Thyroid gland (tissue), 4 donors: ENCODE measurements around the gene SLC9B1. TPM values are rescaled to one million over a fixed set of nuclear protein-coding genes. Genes with fewer than 3 reads are reported as not detected.
A peak's percentile ranks its signal among the peaks of the same experiment; 100 is the strongest.

ENCODE experiments used
- DNase-seq, 2 donors: peaks; one replicate each; pipeline ENCODE4 v3.0.0-alpha.2; 2019
- H3K27ac ChIP-seq, 3 donors: fragments of 200-600 bp; sonication (generic); 1 replicate in 2 of 3; 2 replicates in 1 of 3; pipeline ENCODE4 v1.5.1; 2016 to 2019; ENCODE audit warnings: mild to moderate bottlenecking in 1 of 3, moderate library complexity in 1 of 3
- H3K27me3 ChIP-seq: fragments of 200-600 bp; sonication (generic); one replicate; pipeline ENCODE4 v1.5.1; 2019
- H3K36me3 ChIP-seq, 2 donors: fragments of 200-600 bp; sonication (generic); one replicate each; pipeline ENCODE4 v1.5.1; 2016 to 2019
- H3K4me1 ChIP-seq, 2 donors: fragments of 200-600 bp; sonication (generic); one replicate each; pipeline ENCODE4 v1.5.1; 2017 to 2019
- H3K4me3 ChIP-seq, 3 donors: fragments of 200-600 bp; sonication (generic); replicated peaks in 1 of 3; 1 replicate in 2 of 3; 2 replicates in 1 of 3; pipeline ENCODE4 v1.5.1; 2016; ENCODE audit warnings: mild to moderate bottlenecking in 1 of 3
- H3K9me3 ChIP-seq: fragments of 200-600 bp; sonication (generic); one replicate; pipeline ENCODE4 v1.5.1; 2017
- CTCF ChIP-seq, 6 experiments: fragments of 200-600 bp in 3 of 6; fragments of 450-650 bp in 3 of 6; sonication (generic) in 3 of 6; IDR thresholded peaks; one replicate each; pipeline ENCODE4 v1.5.1; 2016 to 2019; ENCODE audit warnings: antibody characterized with exemption in 6 of 6, mild to moderate bottlenecking in 2 of 6, inconsistent platforms in 1 of 6, moderate library complexity in 1 of 6
- POLR2A ChIP-seq, 2 donors: fragments of 450-650 bp; IDR thresholded peaks; one replicate each; pipeline ENCODE4 v1.6.1; 2017; ENCODE audit warnings: antibody characterized with exemption in 2 of 2, mild to moderate bottlenecking in 2 of 2, moderate library complexity in 1 of 2
- WGBS, 2 donors: methylation state at CpG; one replicate each; pipeline ENCODE4 v1.1.5; 2017; 5-methylcytosine and 5-hydroxymethylcytosine counted together
- intact Hi-C: fragments of 100-400 bp; cut with DNase I; formaldehyde crosslinking; loops from one replicate; pipeline ENCODE4 v1.15.1; 2023
- total RNA-seq, 4 donors: library from RNA; depleted of rRNA; stranded (reverse); fragments of >200 nt; gene quantifications; one replicate each; pipeline ENCODE4 v1.2.3, GENCODE V29; 2016

Gene SLC9B1
- total RNA-seq, 4 donors from 2014 or later, result 0.45 to 1.2 (median 0.79) TPM

DNA sequence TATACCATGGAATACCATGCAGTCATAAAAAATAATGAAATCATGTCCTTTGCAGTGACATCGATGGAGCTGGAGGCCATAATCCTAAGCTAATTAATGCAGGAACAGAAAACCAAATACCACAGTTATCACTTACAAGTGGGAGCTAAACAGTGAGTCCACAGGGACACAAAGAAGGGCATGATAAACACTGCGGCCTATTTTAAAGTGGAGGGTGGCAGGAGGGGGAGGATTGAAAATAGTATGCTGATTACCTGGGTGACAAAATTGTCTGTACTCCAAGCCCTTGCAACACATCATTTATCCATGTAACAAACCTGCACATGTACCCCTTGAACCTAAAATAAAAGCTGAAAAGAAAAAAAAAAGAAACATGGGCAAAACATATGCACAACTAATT is 16.7 kb upstream of the SLC9B1 start:
- Histone ChIP-seq H3K27ac (no peak overlapping the region), H3K4me3 (no peak overlapping the region), H3K36me3 (no peaks in the 10 kb centered on the region), H3K9me3 (no peaks in the 10 kb centered on the region), H3K4me1 (no peaks in the 10 kb centered on the region), H3K27me3 (no peaks in the 10 kb centered on the region)
- DNase-seq, result no peak
- WGBS, 2 donors, result 98 to 100% methylated on average over 2 of the region's 2 CpGs
- intact Hi-C loops, result no loop called here
- no peak for TF ChIP-seq POLR2A (IDR thresholded peaks at IDR 0.05)
- no peak for TF ChIP-seq CTCF (IDR thresholded peaks at IDR 0.05)

GRCh38 chr4:103032574-103032973 is 13.1 kb upstream of the SLC9B1 start:
- 47 to 64% methylated on average over 2 of the region's 2 CpGs for WGBS, 2 donors
- no peaks in the 10 kb centered on the region for H3K36me3 ChIP-seq

GRCh38 chr4:103030791-103031190 is 11.3 kb upstream of the SLC9B1 start:
- no peak overlapping the region for H3K27ac ChIP-seq
- no peak for DNase-seq
- TF ChIP-seq POLR2A (IDR thresholded peaks at IDR 0.05), result no peak
- TF ChIP-seq CTCF (IDR thresholded peaks at IDR 0.05), result no peak
- H3K27me3 ChIP-seq, result no peaks in the 10 kb centered on the region
- H3K4me1 ChIP-seq, result no peaks in the 10 kb centered on the region
- 91 to 92% methylated on average over 3 of the region's 3 CpGs for WGBS, 2 donors
- no peaks in the 10 kb centered on the region for H3K9me3 ChIP-seq
- intact Hi-C loops, result no loop called here
- H3K4me3 ChIP-seq, result no peak overlapping the region
- no peaks in the 10 kb centered on the region for H3K36me3 ChIP-seq

More at GRCh38 chr4:103032574-103032973, 13.1 kb upstream of the SLC9B1 start:
- Histone ChIP-seq H3K9me3 (no peaks in the 10 kb centered on the region), H3K4me1 (no peaks in the 10 kb centered on the region), H3K27me3 (no peaks in the 10 kb centered on the region), H3K27ac (no peak overlapping the region), H3K4me3 (no peak overlapping the region)
- TF ChIP-seq CTCF (IDR thresholded peaks at IDR 0.05) (peak in 5 of 6 experiments; percentile 12 to 49 (median 27)), POLR2A (IDR thresholded peaks at IDR 0.05) (no peak)
- peak in 1 of 2 donors; percentile 13 for DNase-seq
- intact Hi-C loops, result no loop called here

DNA sequence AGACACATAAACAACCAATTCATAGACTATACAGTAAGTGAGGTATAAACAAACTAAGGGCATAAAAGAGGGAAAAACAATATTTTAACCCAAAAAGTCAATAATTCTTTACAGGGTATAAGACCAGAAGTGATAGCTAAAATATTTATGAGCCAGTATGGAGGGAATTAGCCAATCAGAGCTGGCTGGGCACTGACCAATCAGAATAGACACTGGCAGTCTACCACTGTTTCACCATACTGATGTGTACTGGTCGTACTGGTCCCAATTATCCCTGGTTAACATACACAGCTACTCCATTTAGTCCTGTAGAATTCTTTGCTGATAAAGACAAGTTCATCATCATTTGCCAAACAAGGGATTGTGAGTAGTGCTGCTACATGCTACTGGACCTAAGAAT is 9.8 kb upstream of the SLC9B1 start:
- Histone ChIP-seq H3K9me3 (no peaks in the 10 kb centered on the region), H3K4me1 (no peaks in the 10 kb centered on the region), H3K27ac (no peak overlapping the region), H3K27me3 (no peaks in the 10 kb centered on the region), H3K4me3 (no peak overlapping the region), H3K36me3 (no peaks in the 10 kb centered on the region)
- 76 to 84% methylated on average over 1 of the region's 1 CpG for WGBS, 2 donors
- DNase-seq, result no peak
- no peak for TF ChIP-seq CTCF (IDR thresholded peaks at IDR 0.05)
- no peak for TF ChIP-seq POLR2A (IDR thresholded peaks at IDR 0.05)
- intact Hi-C loops, result no loop called here

DNA sequence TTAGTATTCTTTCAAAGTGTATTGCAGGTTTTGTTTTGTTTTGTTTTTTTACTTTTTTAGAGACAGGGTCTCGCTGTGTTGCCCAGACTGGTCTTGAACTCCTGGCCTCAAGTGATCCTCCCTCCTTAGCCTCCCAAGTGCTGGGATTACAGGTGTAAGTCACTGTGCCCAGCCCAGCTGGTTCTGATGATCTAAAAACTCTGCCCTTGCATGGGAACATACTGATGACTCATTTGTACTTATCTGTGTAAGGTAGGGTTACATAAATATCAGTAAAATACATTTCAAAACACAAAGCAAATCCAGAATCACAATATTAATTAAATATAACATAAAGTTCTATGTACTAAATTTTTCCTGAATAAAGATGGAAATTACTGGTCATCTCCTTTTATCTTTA is 7.4 kb upstream of the SLC9B1 start:
- Histone ChIP-seq H3K4me3 (no peak overlapping the region), H3K9me3 (no peaks in the 10 kb centered on the region), H3K27ac (no peak overlapping the region), H3K4me1 (no peaks in the 10 kb centered on the region), H3K36me3 (no peaks in the 10 kb centered on the region), H3K27me3 (no peaks in the 10 kb centered on the region)
- intact Hi-C loops, result no loop called here
- DNase-seq, result no peak
- TF ChIP-seq CTCF (IDR thresholded peaks at IDR 0.05) (no peak), POLR2A (IDR thresholded peaks at IDR 0.05) (no peak)
- WGBS, 2 donors, result 90 to 98% methylated on average over 1 of the region's 1 CpG
